ENCODE data around the gene MYO3B.

Gene MYO3B

GRCh38 chr2:170481201-170481600, 303.3 kb downstream of the MYO3B start:
- Histone ChIP-seq H3K9me3 (ENCODE audit: insufficient read depth, low read length, severe bottlenecking) (no peaks in the 10 kb centered on the region), H3K36me3 (ENCODE audit: insufficient read depth, low read length) (no peaks in the 10 kb centered on the region)
- ATAC-seq (ENCODE audit: insufficient read depth, low read depth): no peak

GRCh38 chr2:170484552-170484951, 306.6 kb downstream of the MYO3B start:
- Histone ChIP-seq H3K4me1 (ENCODE audit: insufficient read depth, low read length) (no peaks in the 10 kb centered on the region), H3K27me3 (ENCODE audit: insufficient read depth, low read length, poor library complexity) (peaks cover 4% of the 10 kb centered on the region), H3K9me3 (ENCODE audit: insufficient read depth, low read length, severe bottlenecking) (no peaks in the 10 kb centered on the region), H3K36me3 (ENCODE audit: insufficient read depth, low read length) (no peaks in the 10 kb centered on the region), H3K4me3 (ENCODE audit: low read depth in 1 of 2, low read length in 2 of 2) (no peak overlapping the region), H3K9ac (ENCODE audit: low read depth, low read length) (no peak overlapping the region), H3K4me2 (ENCODE audit: insufficient read depth, low read length) (no peak overlapping the region), H3K27ac (ENCODE audit: low read length) (no peak overlapping the region), H3K79me2 (ENCODE audit: insufficient read depth, low read length) (no peaks in the 10 kb centered on the region), H4K20me1 (ENCODE audit: insufficient read depth, low read length) (no peaks in the 10 kb centered on the region), H2AFZ (ENCODE audit: low read depth, low read length) (no peak overlapping the region)
- no peak for DNase-seq
- TF ChIP-seq EZH2 (IDR thresholded peaks at IDR 0.05; ENCODE audit: borderline replicate concordance, low read depth, low read length, severe bottlenecking): no peak
- TF ChIP-seq CTCF (IDR thresholded peaks at IDR 0.05; ENCODE audit: borderline replicate concordance, extremely low read depth, low read length, poor library complexity, severe bottlenecking): no peak
- ATAC-seq (ENCODE audit: insufficient read depth, low read depth): no peak

More at GRCh38 chr2:170481201-170481600, 303.3 kb downstream of the MYO3B start:
- Histone ChIP-seq H3K27ac (ENCODE audit: low read length) (no peak overlapping the region), H3K79me2 (ENCODE audit: insufficient read depth, low read length) (no peaks in the 10 kb centered on the region), H3K9ac (ENCODE audit: low read depth, low read length) (no peak overlapping the region), H3K4me2 (ENCODE audit: insufficient read depth, low read length) (no peak overlapping the region), H3K27me3 (ENCODE audit: insufficient read depth, low read length, poor library complexity) (no peaks in the 10 kb centered on the region), H3K4me1 (ENCODE audit: insufficient read depth, low read length) (no peaks in the 10 kb centered on the region), H2AFZ (ENCODE audit: low read depth, low read length) (no peak overlapping the region), H3K4me3 (ENCODE audit: low read depth in 1 of 2, low read length in 2 of 2) (no peak overlapping the region), H4K20me1 (ENCODE audit: insufficient read depth, low read length) (no peaks in the 10 kb centered on the region)
- TF ChIP-seq CTCF (IDR thresholded peaks at IDR 0.05; ENCODE audit: borderline replicate concordance, extremely low read depth, low read length, poor library complexity, severe bottlenecking) (no peak), EZH2 (IDR thresholded peaks at IDR 0.05; ENCODE audit: borderline replicate concordance, low read depth, low read length, severe bottlenecking) (no peak)
- DNase-seq: no peak

- H3K79me2 ChIP-seq (ENCODE audit: insufficient read depth, low read length): no peaks in the 10 kb centered on the region
- H4K20me1 ChIP-seq (ENCODE audit: insufficient read depth, low read length): no peaks in the 10 kb centered on the region
- H3K27ac ChIP-seq (ENCODE audit: low read length): no peak overlapping the region
- H3K9ac ChIP-seq (ENCODE audit: low read depth, low read length): no peak overlapping the region
- peaks cover 4% of the 10 kb centered on the region for H3K27me3 ChIP-seq (ENCODE audit: insufficient read depth, low read length, poor library complexity)
- no peaks in the 10 kb centered on the region for H3K9me3 ChIP-seq (ENCODE audit: insufficient read depth, low read length, severe bottlenecking)
- no peak for ATAC-seq (ENCODE audit: insufficient read depth, low read depth)
- H2AFZ ChIP-seq (ENCODE audit: low read depth, low read length): no peak overlapping the region
- no peak overlapping the region for H3K4me2 ChIP-seq (ENCODE audit: insufficient read depth, low read length)
- H3K36me3 ChIP-seq (ENCODE audit: insufficient read depth, low read length): no peaks in the 10 kb centered on the region
- H3K4me1 ChIP-seq (ENCODE audit: insufficient read depth, low read length): no peaks in the 10 kb centered on the region
- TF ChIP-seq EZH2 (IDR thresholded peaks at IDR 0.05; ENCODE audit: borderline replicate concordance, low read depth, low read length, severe bottlenecking): no peak
- TF ChIP-seq CTCF (IDR thresholded peaks at IDR 0.05; ENCODE audit: borderline replicate concordance, extremely low read depth, low read length, poor library complexity, severe bottlenecking): no peak
- no peak overlapping the region for H3K4me3 ChIP-seq (ENCODE audit: low read depth in 1 of 2, low read length in 2 of 2)
- no peak for DNase-seq
Measured at GRCh38 chr2:170485254-170486026, 307.5 kb downstream of the MYO3B start.

Data from DND-41 (cell line).